Hepatocyte (in vitro differentiated cells): ENCODE measurements around the gene GALNT1. TPM values are rescaled to one million over a fixed set of nuclear protein-coding genes. Genes with fewer than 3 reads are reported as not detected.

Experiments
- DNase-seq: peaks from one replicate; pipeline ENCODE4 v3.0.0-alpha.2; 2016; ENCODE audit warnings: low spot score
- H2AFZ ChIP-seq: fragments of 200-600 bp; sonication (generic); 2 replicates; pipeline ENCODE4 v1.6.0; 2016; ENCODE audit warnings: antibody characterized with exemption, mild to moderate bottlenecking
- H3K27ac ChIP-seq: fragments of 200-600 bp; sonication (generic); 2 replicates; pipeline ENCODE4 v1.5.1; 2016; ENCODE audit warnings: mild to moderate bottlenecking
- H3K27me3 ChIP-seq: fragments of 200-600 bp; sonication (generic); 2 replicates; pipeline ENCODE4 v1.6.1; 2016
- H3K36me3 ChIP-seq: fragments of 200-600 bp; sonication (generic); replicated peaks from 2 replicates; pipeline ENCODE4 v1.5.1; 2016; ENCODE audit warnings: low read depth; ENCODE audit not compliant: insufficient read depth
- H3K4me1 ChIP-seq: fragments of 200-600 bp; sonication (generic); 2 replicates; pipeline ENCODE4 v1.5.1; 2016; ENCODE audit warnings: mild to moderate bottlenecking, moderate library complexity; ENCODE audit not compliant: insufficient read depth
- H3K4me2 ChIP-seq: fragments of 200-600 bp; sonication (generic); 2 replicates; pipeline ENCODE4 v1.6.0; 2016
- H3K4me3 ChIP-seq: fragments of 200-600 bp; sonication (generic); 2 replicates; pipeline ENCODE4 v1.5.1; 2016; ENCODE audit warnings: mild to moderate bottlenecking
- H3K79me2 ChIP-seq: fragments of 200-600 bp; sonication (generic); 2 replicates; pipeline ENCODE4 v1.6.0; 2017; ENCODE audit warnings: mild to moderate bottlenecking
- H3K9me2 ChIP-seq: fragments of 200-600 bp; sonication (generic); replicated peaks from 2 replicates; pipeline ENCODE4 v1.6.0; 2017; ENCODE audit warnings: mild to moderate bottlenecking; ENCODE audit not compliant: insufficient read depth
- H3K9me3 ChIP-seq: fragments of 200-600 bp; sonication (generic); 2 replicates; pipeline ENCODE4 v1.5.1; 2016; ENCODE audit warnings: low read depth, mild to moderate bottlenecking
- H4K20me1 ChIP-seq: fragments of 200-600 bp; sonication (generic); 2 replicates; pipeline ENCODE4 v1.6.0; 2016; ENCODE audit warnings: mild to moderate bottlenecking; ENCODE audit not compliant: insufficient read depth, poor library complexity, severe bottlenecking
- CTCF ChIP-seq: fragments of 200-600 bp; sonication (generic); IDR thresholded peaks from 2 replicates; pipeline ENCODE4 v1.5.1; 2016; ENCODE audit warnings: antibody characterized with exemption, mild to moderate bottlenecking; ENCODE audit not compliant: poor library complexity
- EZH2 ChIP-seq: fragments of 200-600 bp; sonication (generic); IDR thresholded peaks from 2 replicates; pipeline ENCODE4 v1.6.1; 2016; ENCODE audit warnings: antibody characterized with exemption, mild to moderate bottlenecking, borderline replicate concordance
- EZH2phosphoT487 ChIP-seq: fragments of 200-600 bp; sonication (generic); IDR thresholded peaks from one replicate; pipeline ENCODE4 v1.6.1; 2018; ENCODE audit warnings: antibody characterized with exemption, mild to moderate bottlenecking, low read depth, moderate library complexity; ENCODE audit not compliant: unreplicated experiment, severe bottlenecking
- WGBS: methylation state at CpG from one replicate; pipeline ENCODE4 v1.1.6; 2016; ENCODE audit warnings: low lambda C conversion rate; ENCODE audit errors: missing lambda C conversion rate; 5-methylcytosine and 5-hydroxymethylcytosine counted together
- polyA plus RNA-seq: library from polyadenylated mRNA; unstranded; fragments of >200 nt; fragmentation: Nextera tagmentation; extraction: Ambion mirVana; gene quantifications from 2 replicates; pipeline ENCODE4 v1.2.1, GENCODE V29; 2016
- total RNA-seq: library from RNA; depleted of rRNA; stranded (reverse); fragments of >200 nt; gene quantifications from 2 replicates; pipeline ENCODE4 v1.2.3, GENCODE V29; 2014

Gene GALNT1
- total and polyA plus RNA-seq, 2 experiments from 2014 or later, result 231 to 271 TPM

GRCh38 chr18:35584735-35585134, 3.2 kb downstream of the GALNT1 start:
- no peaks in the 10 kb centered on the region for H3K36me3 ChIP-seq
- H2AFZ ChIP-seq, result no peak overlapping the region
- 97% methylated on average over 5 of the region's 5 CpGs for WGBS
- no peak overlapping the region for H3K27ac ChIP-seq
- no peak for DNase-seq
- peaks cover 15% of the 10 kb centered on the region for H4K20me1 ChIP-seq
- H3K4me2 ChIP-seq, result peak overlapping the region; percentile 86
- H3K79me2 ChIP-seq, result peaks cover 80% of the 10 kb centered on the region
- H3K9me2 ChIP-seq, result no peaks in the 10 kb centered on the region
- TF ChIP-seq CTCF, result no peak
- TF ChIP-seq EZH2, result no peak
- no peak for TF ChIP-seq EZH2phosphoT487
- peaks cover 17% of the 10 kb centered on the region for H3K9me3 ChIP-seq
- H3K27me3 ChIP-seq, result no peaks in the 10 kb centered on the region
- peaks cover 13% of the 10 kb centered on the region for H3K4me1 ChIP-seq
- H3K4me3 ChIP-seq, result no peak overlapping the region

GRCh38 chr18:35585608-35586007, 4.1 kb downstream of the GALNT1 start:
- Histone ChIP-seq H3K27ac (no peak overlapping the region), H3K36me3 (no peaks in the 10 kb centered on the region), H3K4me1 (peaks cover 8% of the 10 kb centered on the region), H3K4me3 (no peak overlapping the region), H3K9me3 (peaks cover 17% of the 10 kb centered on the region), H4K20me1 (peaks cover 23% of the 10 kb centered on the region), H3K79me2 (peaks cover 88% of the 10 kb centered on the region), H3K27me3 (no peaks in the 10 kb centered on the region), H2AFZ (no peak overlapping the region), H3K9me2 (no peaks in the 10 kb centered on the region), H3K4me2 (no peak overlapping the region)
- no peak for TF ChIP-seq EZH2
- TF ChIP-seq EZH2phosphoT487, result no peak
- no peak for TF ChIP-seq CTCF
- 92% methylated on average over 1 of the region's 1 CpG for WGBS
- DNase-seq, result no peak

GRCh38 chr18:35588122-35588521, 6.6 kb downstream of the GALNT1 start:
- no peaks in the 10 kb centered on the region for H3K27me3 ChIP-seq
- H3K36me3 ChIP-seq, result no peaks in the 10 kb centered on the region
- H3K4me2 ChIP-seq, result no peak overlapping the region
- no peak overlapping the region for H2AFZ ChIP-seq
- no peak overlapping the region for H3K4me3 ChIP-seq
- H4K20me1 ChIP-seq, result peaks cover 42% of the 10 kb centered on the region
- no peaks in the 10 kb centered on the region for H3K9me2 ChIP-seq
- H3K4me1 ChIP-seq, result no peaks in the 10 kb centered on the region
- 96% methylated on average over 4 of the region's 4 CpGs for WGBS
- no peak for DNase-seq
- H3K79me2 ChIP-seq, result peaks cover 100% of the 10 kb centered on the region
- H3K27ac ChIP-seq, result no peak overlapping the region
- no peak for TF ChIP-seq CTCF
- no peak for TF ChIP-seq EZH2phosphoT487
- no peak for TF ChIP-seq EZH2
- H3K9me3 ChIP-seq, result peaks cover 17% of the 10 kb centered on the region

- no peaks in the 10 kb centered on the region for H3K27me3 ChIP-seq
- H4K20me1 ChIP-seq, result peaks cover 43% of the 10 kb centered on the region
- H3K79me2 ChIP-seq, result peaks cover 100% of the 10 kb centered on the region
- no peaks in the 10 kb centered on the region for H3K4me1 ChIP-seq
- peaks cover 17% of the 10 kb centered on the region for H3K9me3 ChIP-seq
- no peak for TF ChIP-seq EZH2phosphoT487
- no peak for TF ChIP-seq EZH2
- TF ChIP-seq CTCF, result no peak
- no peak overlapping the region for H3K4me2 ChIP-seq
- no peak overlapping the region for H3K4me3 ChIP-seq
- WGBS, result 91% methylated on average over 6 of the region's 6 CpGs
- H3K9me2 ChIP-seq, result no peaks in the 10 kb centered on the region
- no peaks in the 10 kb centered on the region for H3K36me3 ChIP-seq
- DNase-seq, result no peak
- no peak overlapping the region for H2AFZ ChIP-seq
- H3K27ac ChIP-seq, result no peak overlapping the region
Observed at GRCh38 chr18:35588995-35589394, 7.5 kb downstream of the GALNT1 start.
